Vagina (tissue), 2 donors: ENCODE measurements around the gene USF1. TPM values are rescaled to one million over a fixed set of nuclear protein-coding genes. Genes with fewer than 3 reads are reported as not detected.

Experiments
- DNase-seq, 2 donors: peaks; one replicate each; pipeline ENCODE4 v3.0.0-alpha.2; 2017; ENCODE audit errors: extremely low spot score in 2 of 2
- H3K27ac ChIP-seq: fragments of 200-600 bp; sonication (generic); one replicate; pipeline ENCODE4 v1.5.1; 2019
- H3K27me3 ChIP-seq: fragments of 200-600 bp; sonication (generic); one replicate; pipeline ENCODE4 v1.5.1; 2019
- H3K36me3 ChIP-seq, 2 donors: fragments of 200-600 bp; sonication (generic); one replicate each; pipeline ENCODE4 v1.5.1; 2017 to 2019
- H3K4me1 ChIP-seq: fragments of 200-600 bp; sonication (generic); one replicate; pipeline ENCODE4 v1.5.1; 2019
- H3K4me3 ChIP-seq, 2 donors: fragments of 200-600 bp; sonication (generic); 1 replicate in 1 of 2; 2 replicates in 1 of 2; pipeline ENCODE4 v1.5.1; 2016 to 2019
- H3K9me3 ChIP-seq: fragments of 200-600 bp; sonication (generic); one replicate; pipeline ENCODE4 v1.5.1; 2019
- CTCF ChIP-seq, 3 experiments: fragments of 450-650 bp in 2 of 3; fragments of 200-600 bp in 1 of 3; sonication (generic) in 1 of 3; IDR thresholded peaks; one replicate each; pipeline ENCODE4 v1.5.1; 2017 to 2019; ENCODE audit warnings: antibody characterized with exemption in 3 of 3, mild to moderate bottlenecking in 2 of 3, moderate library complexity in 2 of 3
- POLR2A ChIP-seq, 2 donors: fragments of 450-650 bp; IDR thresholded peaks; one replicate each; pipeline ENCODE4 v1.6.1; 2017; ENCODE audit warnings: antibody characterized with exemption in 2 of 2, mild to moderate bottlenecking in 2 of 2, moderate library complexity in 2 of 2
- POLR2AphosphoS5 ChIP-seq, 2 donors: sonication (generic); formaldehyde crosslinking; IDR thresholded peaks; one replicate each; pipeline ENCODE4 v1.9.0; 2017; ENCODE audit warnings: antibody characterized with exemption in 2 of 2, mild to moderate bottlenecking in 2 of 2, low read depth in 1 of 2; ENCODE audit not compliant: insufficient read depth in 1 of 2
- intact Hi-C: fragments of 100-400 bp; cut with DNase I; formaldehyde crosslinking; loops from one replicate; pipeline ENCODE4 v1.15.1; 2023
- total RNA-seq: library from RNA; depleted of rRNA; stranded (reverse); fragments of >200 nt; gene quantifications from one replicate; pipeline ENCODE4 v1.2.3, GENCODE V29; 2016

USF1 gene
- total RNA-seq, 1 donor from 2014 or later = 39.0 TPM

- Histone ChIP-seq H3K9me3 (no peaks in the 10 kb centered on the region), H3K36me3 (no peaks in the 10 kb centered on the region)
Measured at GRCh38 chr1:161059293-161059692, 13.5 kb upstream of the USF1 start.

GRCh38 chr1:161054805-161055204, 9.0 kb upstream of the USF1 start:
- Histone ChIP-seq H3K27me3 (no peaks in the 10 kb centered on the region), H3K27ac (no peak overlapping the region), H3K9me3 (no peaks in the 10 kb centered on the region), H3K4me3 (no peak overlapping the region), H3K36me3 (no peaks in the 10 kb centered on the region), H3K4me1 (no peaks in the 10 kb centered on the region)
- no peak for TF ChIP-seq CTCF (IDR thresholded peaks at IDR 0.05)
- TF ChIP-seq POLR2A (IDR thresholded peaks at IDR 0.05) = no peak
- no peak for TF ChIP-seq POLR2AphosphoS5 (IDR thresholded peaks at IDR 0.05; ENCODE audit: insufficient read depth in 1 of 2, low read depth in 1 of 2)
- intact Hi-C loops = no loop called here
- no peak for DNase-seq

More at GRCh38 chr1:161059293-161059692, 13.5 kb upstream of the USF1 start:
- H3K27me3 ChIP-seq = no peaks in the 10 kb centered on the region
- H3K4me3 ChIP-seq = no peak overlapping the region
- intact Hi-C loops = no loop called here
- no peak for DNase-seq
- TF ChIP-seq POLR2AphosphoS5 (IDR thresholded peaks at IDR 0.05; ENCODE audit: insufficient read depth in 1 of 2, low read depth in 1 of 2) (no peak), CTCF (IDR thresholded peaks at IDR 0.05) (no peak), POLR2A (IDR thresholded peaks at IDR 0.05) (no peak)
- H3K27ac ChIP-seq = no peak overlapping the region
- H3K4me1 ChIP-seq = no peaks in the 10 kb centered on the region

- intact Hi-C loops = no loop called here
- Histone ChIP-seq H3K4me1 (no peaks in the 10 kb centered on the region), H3K36me3 (no peaks in the 10 kb centered on the region), H3K9me3 (no peaks in the 10 kb centered on the region), H3K4me3 (no peak overlapping the region), H3K27ac (no peak overlapping the region), H3K27me3 (no peaks in the 10 kb centered on the region)
- DNase-seq = no peak
- TF ChIP-seq POLR2AphosphoS5 (IDR thresholded peaks at IDR 0.05; ENCODE audit: insufficient read depth in 1 of 2, low read depth in 1 of 2) (no peak), CTCF (IDR thresholded peaks at IDR 0.05) (no peak), POLR2A (IDR thresholded peaks at IDR 0.05) (no peak)
Measured at GRCh38 chr1:161054232-161054631, 8.5 kb upstream of the USF1 start.

- intact Hi-C loops = no loop called here
- TF ChIP-seq POLR2AphosphoS5 (IDR thresholded peaks at IDR 0.05; ENCODE audit: insufficient read depth in 1 of 2, low read depth in 1 of 2) = no peak
- TF ChIP-seq POLR2A (IDR thresholded peaks at IDR 0.05) = no peak
- no peak for TF ChIP-seq CTCF (IDR thresholded peaks at IDR 0.05)
- Histone ChIP-seq H3K36me3 (no peaks in the 10 kb centered on the region), H3K4me1 (no peaks in the 10 kb centered on the region), H3K27me3 (no peaks in the 10 kb centered on the region), H3K9me3 (no peaks in the 10 kb centered on the region), H3K4me3 (no peak overlapping the region), H3K27ac (no peak overlapping the region)
- no peak for DNase-seq
Measured at GRCh38 chr1:161052899-161053298, 7.1 kb upstream of the USF1 start.

GRCh38 chr1:161051219-161051618, 5.4 kb upstream of the USF1 start:
- H3K4me3 ChIP-seq = no peak overlapping the region
- TF ChIP-seq POLR2AphosphoS5 (IDR thresholded peaks at IDR 0.05; ENCODE audit: insufficient read depth in 1 of 2, low read depth in 1 of 2) = no peak
- TF ChIP-seq CTCF (IDR thresholded peaks at IDR 0.05) = no peak
- TF ChIP-seq POLR2A (IDR thresholded peaks at IDR 0.05) = no peak
- no peaks in the 10 kb centered on the region for H3K27me3 ChIP-seq
- H3K27ac ChIP-seq = no peak overlapping the region
- no peak for DNase-seq
- H3K36me3 ChIP-seq = no peaks in the 10 kb centered on the region
- H3K9me3 ChIP-seq = no peaks in the 10 kb centered on the region
- no peaks in the 10 kb centered on the region for H3K4me1 ChIP-seq
- intact Hi-C loops = no loop called here
